ENCODE data around the gene TOMM40L.

DNA sequence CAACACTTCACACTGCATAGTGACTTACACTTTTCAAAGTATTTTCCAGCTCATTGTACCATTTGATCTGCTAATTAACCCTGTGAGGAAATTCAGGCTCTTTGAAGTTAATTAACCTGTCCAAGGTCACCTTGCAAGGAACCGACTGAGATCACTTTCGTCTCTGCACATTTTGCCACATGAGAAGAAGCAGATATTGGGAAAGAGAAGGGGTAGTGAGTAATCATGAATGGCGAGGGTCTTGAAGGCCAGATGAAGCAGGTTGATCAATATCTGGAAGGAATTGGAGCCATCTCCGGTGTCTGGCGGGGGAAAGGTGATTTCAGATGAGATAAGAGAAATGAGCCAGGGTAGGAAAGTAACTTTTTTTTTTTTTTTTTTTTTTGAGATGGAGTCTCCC lies 5.9 kb upstream of the TOMM40L start:
- TF ChIP-seq TAF1 (IDR thresholded peaks at IDR 0.05; ENCODE audit: low read depth, low read length) (no peak), POLR2AphosphoS5 (IDR thresholded peaks at IDR 0.05; ENCODE audit: low read depth, low read length) (no peak), POLR2A (IDR thresholded peaks at IDR 0.05; ENCODE audit: low read depth, low read length) (no peak), POU2F2 (IDR thresholded peaks at IDR 0.05; ENCODE audit: low read depth, low read length) (no peak), SPI1 (IDR thresholded peaks at IDR 0.05; ENCODE audit: low read depth, low read length) (no peak), PAX5 (IDR thresholded peaks at IDR 0.05; ENCODE audit: insufficient read depth, low read length, severe bottlenecking) (no peak)
